HG02642 (cell line): ENCODE data around the gene ITGA11.
A peak's percentile ranks its signal among the peaks of the same experiment; 100 is the strongest.

Source experiments
- ATAC-seq: cut with Tn5 transposase; IDR thresholded peaks from one replicate; pipeline ENCODE4 v1.9.1; 2021; ENCODE audit warnings: mild to moderate bottlenecking; ENCODE audit not compliant: unreplicated experiment, poor library complexity

ITGA11 gene

GRCh38 chr15:68303560-68304436, 128.2 kb downstream of the ITGA11 start:
- no peak for ATAC-seq

GRCh38 chr15:68303134-68303533, 128.8 kb downstream of the ITGA11 start:
- no peak for ATAC-seq

GRCh38 chr15:68302729-68303128, 129.2 kb downstream of the ITGA11 start:
- ATAC-seq, result no peak

- ATAC-seq, result no peak
Observed at GRCh38 chr15:68301301-68301700, 130.7 kb downstream of the ITGA11 start.

- no peak for ATAC-seq
Observed at GRCh38 chr15:68300115-68300940, 131.6 kb downstream of the ITGA11 start.

- peak; percentile 20 for ATAC-seq
Observed at GRCh38 chr15:68299436-68299835, 132.5 kb downstream of the ITGA11 start.

- ATAC-seq, result peak; percentile 86
Observed at GRCh38 chr15:68298882-68299381, 133.0 kb downstream of the ITGA11 start.

- no peak for ATAC-seq
Observed at GRCh38 chr15:68298336-68298735, 133.6 kb downstream of the ITGA11 start.

- no peak for ATAC-seq
Observed at GRCh38 chr15:68295014-68295805, 136.8 kb downstream of the ITGA11 start.

GRCh38 chr15:68292967-68293366, 139.0 kb downstream of the ITGA11 start:
- no peak for ATAC-seq

- no peak for ATAC-seq
Observed at GRCh38 chr15:68292157-68292781, 139.7 kb downstream of the ITGA11 start.

- no peak for ATAC-seq
Observed at GRCh38 chr15:68290715-68291114, 141.2 kb downstream of the ITGA11 start.

- no peak for ATAC-seq
Observed at GRCh38 chr15:68289621-68290352, 142.2 kb downstream of the ITGA11 start.

GRCh38 chr15:68289057-68289456, 142.9 kb downstream of the ITGA11 start:
- no peak for ATAC-seq

GRCh38 chr15:68286256-68286655, 145.7 kb downstream of the ITGA11 start:
- no peak for ATAC-seq

- ATAC-seq, result no peak
Observed at GRCh38 chr15:68285259-68285980, 146.5 kb downstream of the ITGA11 start.

- ATAC-seq, result no peak
Observed at GRCh38 chr15:68284616-68285258, 147.2 kb downstream of the ITGA11 start.

- ATAC-seq, result no peak
Observed at GRCh38 chr15:68283401-68283800, 148.6 kb downstream of the ITGA11 start.
